Measurements from ENCODE around the gene NUDT2. TPM values are rescaled to one million over a fixed set of nuclear protein-coding genes. Genes with fewer than 3 reads are reported as not detected.
"Not testable (repeated sequence)": the region's sequence is repeated elsewhere in the genome, so short reads cannot be mapped to it uniquely, and the experiment has no call there.

NUDT2 gene
- total RNA-seq, 2 experiments from 2014 or later, result 23.8 to 28.0 TPM

GRCh38 chr9:34335376-34335775, 6.0 kb downstream of the NUDT2 start:
- TF ChIP-seq EZH2phosphoT487 (IDR thresholded peaks at IDR 0.05; ENCODE audit: borderline replicate concordance, low read depth, low read length) (no peak), CTCF (conservative IDR thresholded peaks at IDR 0.05; ENCODE audit: low read length) (no peak)
- POLR2A ChIA-PET, result interaction anchor here (0.9 kb wide), 1 partner anchor 22 kb away, joined by 3 read pairs; no protein-coding TSS in a partner anchor
- H3K9me2 ChIP-seq (ENCODE audit: insufficient read depth, low read length), result no peaks in the 10 kb centered on the region
- H3K36me3 ChIP-seq (ENCODE audit: insufficient read depth, low read length), result peaks cover 19% of the 10 kb centered on the region
- H3K9me3 ChIP-seq (ENCODE audit: low read length), result no peaks in the 10 kb centered on the region
- no peak overlapping the region for H3K27ac ChIP-seq (ENCODE audit: low read depth, low read length, poor library complexity, severe bottlenecking)
- BruUV-seq (replicated peaks), result no TSS peak
- CTCF ChIA-PET (ENCODE audit: unreplicated experiment), result interaction anchor here (1.4 kb wide), 1 partner anchor 44 kb away, joined by 6 read pairs; no protein-coding TSS in a partner anchor
- H3K4me3 ChIP-seq (ENCODE audit: low read depth, low read length, poor library complexity, severe bottlenecking), result no peak overlapping the region
- no peaks in the 10 kb centered on the region for H4K20me1 ChIP-seq (ENCODE audit: insufficient read depth, low read length)
- intact Hi-C loops (cut with micrococcal nuclease; ENCODE audit: unreplicated experiment), result no loop called here
- H3K4me2 ChIP-seq (ENCODE audit: low read length), result no peak overlapping the region
- peaks cover 19% of the 10 kb centered on the region for H3K4me1 ChIP-seq (ENCODE audit: insufficient read depth, low read length, poor library complexity, severe bottlenecking)
- peaks cover 2% of the 10 kb centered on the region; the same call in 1 of the 2 replicates for H3K79me2 ChIP-seq (ENCODE audit: insufficient read depth, low read depth, low read length)
- no peak for DNase-seq (ENCODE audit: low spot score)
- no peak overlapping the region for H2AFZ ChIP-seq (ENCODE audit: low read length)

- Histone ChIP-seq H2AFZ (ENCODE audit: low read length) (no peak overlapping the region), H3K79me2 (ENCODE audit: insufficient read depth, low read depth, low read length) (no peaks in the 10 kb centered on the region), H3K4me1 (ENCODE audit: insufficient read depth, low read length, poor library complexity, severe bottlenecking) (no peaks in the 10 kb centered on the region), H3K9me2 (ENCODE audit: insufficient read depth, low read length) (no peaks in the 10 kb centered on the region), H3K9me3 (ENCODE audit: low read length) (no peaks in the 10 kb centered on the region), H3K36me3 (ENCODE audit: insufficient read depth, low read length) (peaks cover 31% of the 10 kb centered on the region), H3K4me3 (ENCODE audit: low read depth, low read length, poor library complexity, severe bottlenecking) (no peak overlapping the region), H3K4me2 (ENCODE audit: low read length) (no peak overlapping the region), H4K20me1 (ENCODE audit: insufficient read depth, low read length) (no peaks in the 10 kb centered on the region), H3K27ac (ENCODE audit: low read depth, low read length, poor library complexity, severe bottlenecking) (no peak overlapping the region)
- ChIA-PET CTCF (ENCODE audit: unreplicated experiment) (no interaction called here), POLR2A (interaction anchor here (0.5 to 1.0 kb wide), 2 partner anchors 16 to 301 kb away, joined by 4 read pairs; no protein-coding TSS in a partner anchor)
- intact Hi-C loops (cut with micrococcal nuclease; ENCODE audit: unreplicated experiment), result no loop called here
- DNase-seq (ENCODE audit: low spot score), result no peak
- no TSS peak for BruUV-seq (replicated peaks)
- TF ChIP-seq CTCF (conservative IDR thresholded peaks at IDR 0.05; ENCODE audit: low read length) (peak; percentile 53; the same call in 1 of the 2 replicates), EZH2phosphoT487 (IDR thresholded peaks at IDR 0.05; ENCODE audit: borderline replicate concordance, low read depth, low read length) (no peak)
These were observed 8.0 kb downstream of the NUDT2 start for GRCh38 chr9:34337403-34337802.

- H3K4me2 ChIP-seq (ENCODE audit: low read length); H3K9me3 ChIP-seq (ENCODE audit: low read length); H3K9me2 ChIP-seq (ENCODE audit: insufficient read depth, low read length); H4K20me1 ChIP-seq (ENCODE audit: insufficient read depth, low read length); H3K4me1 ChIP-seq (ENCODE audit: insufficient read depth, low read length, poor library complexity, severe bottlenecking); DNase-seq (ENCODE audit: low spot score); H2AFZ ChIP-seq (ENCODE audit: low read length); H3K4me3 ChIP-seq (ENCODE audit: low read depth, low read length, poor library complexity, severe bottlenecking); BruUV-seq (replicated peaks); intact Hi-C loops (cut with micrococcal nuclease; ENCODE audit: unreplicated experiment); H3K79me2 ChIP-seq (ENCODE audit: insufficient read depth, low read depth, low read length); H3K27ac ChIP-seq (ENCODE audit: low read depth, low read length, poor library complexity, severe bottlenecking); CTCF ChIA-PET (ENCODE audit: unreplicated experiment): not testable (repeated sequence)
- POLR2A ChIA-PET, result interaction anchor here (1.0 kb wide), 1 partner anchor 15 kb away, joined by 4 read pairs; no protein-coding TSS in a partner anchor
- H3K36me3 ChIP-seq (ENCODE audit: insufficient read depth, low read length), result peaks cover 36% of the 10 kb centered on the region
These were observed 8.7 kb downstream of the NUDT2 start for GRCh38 chr9:34338079-34338478.
